Adrenal gland (tissue), 12 donors: ENCODE results near the gene AFMID. TPM values are rescaled to one million over a fixed set of nuclear protein-coding genes. Genes with fewer than 3 reads are reported as not detected.

Experiments
- DNase-seq, 7 donors: peaks; one replicate each; pipeline ENCODE4 v3.0.0-alpha.2; 2019 to 2020
- H3K27ac ChIP-seq, 5 donors: fragments of 200-600 bp; sonication (generic) in 4 of 5; 1 replicate in 3 of 5; 2 replicates in 2 of 5; pipeline versions ENCODE4 v1.5.1 to v1.8.0; 2016 to 2020; ENCODE audit warnings: mild to moderate bottlenecking in 1 of 5
- H3K27me3 ChIP-seq: fragments of 200-600 bp; 2 replicates; pipeline ENCODE4 v1.8.0; 2021
- H3K36me3 ChIP-seq, 2 donors: fragments of 200-600 bp; replicated peaks in 1 of 2; 1 replicate in 1 of 2; 2 replicates in 1 of 2; pipeline versions ENCODE4 v1.5.1 to v1.8.0; 2018 to 2022
- H3K4me1 ChIP-seq, 2 donors: fragments of 200-600 bp; replicated peaks in 1 of 2; 1 replicate in 1 of 2; 2 replicates in 1 of 2; pipeline versions ENCODE4 v1.5.1 to v1.8.0; 2018 to 2021
- H3K4me3 ChIP-seq, 4 donors: fragments of 200-600 bp; sonication (generic) in 3 of 4; one replicate each; pipeline ENCODE4 v1.5.1; 2016 to 2018
- H3K9me3 ChIP-seq, 3 donors: fragments of 200-600 bp; sonication (generic) in 1 of 3; replicated peaks in 1 of 3; 1 replicate in 2 of 3; 2 replicates in 1 of 3; pipeline versions ENCODE4 v1.5.1 to v1.8.0; 2016 to 2021
- POLR2A ChIP-seq, 2 donors: fragments of 450-650 bp; IDR thresholded peaks; one replicate each; pipeline ENCODE4 v1.6.1; 2017; ENCODE audit warnings: antibody characterized with exemption in 2 of 2, mild to moderate bottlenecking in 2 of 2, moderate library complexity in 1 of 2
- WGBS, 4 donors: extraction: QIAGEN DNeasy Blood & Tissue Kit in 2 of 4; methylation state at CpG; one replicate each; pipeline versions ENCODE4 v1.1.5 to v1.1.7; 2013 to 2017; 5-methylcytosine and 5-hydroxymethylcytosine counted together
- intact Hi-C, 2 donors: fragments of 100-400 bp; cut with DNase I; formaldehyde crosslinking; loops; one replicate each; pipeline versions ENCODE4 v1.14.1 to v1.15.0; 2022 to 2023
- polyA plus RNA-seq, 3 donors: library from polyadenylated mRNA; stranded (reverse); fragments of 200-250 nt in 2 of 3; fragments of 350-450 nt in 1 of 3; fragmentation: Illumina TruSeq in 1 of 3; extraction: RNeasy Lipid Tissue Mini Kit (QIAGEN cat#74804) in 1 of 3; gene quantifications; one replicate each; pipeline ENCODE4 v1.2.3, GENCODE V29; 2013 to 2014
- total RNA-seq, 9 donors: library from RNA; depleted of rRNA in 4 of 9; stranded (reverse); fragments of >200 nt in 4 of 9; fragments of 120-200 nt in 1 of 9; fragmentation: NEBNext Ultra II Directional in 1 of 9; extraction: Animal tissue kit (Norgen Biotek cat#: 25700) in 1 of 9; gene quantifications; one replicate each; pipeline versions ENCODE4 v1.1.0 to v1.2.4, GENCODE V29; 2013 to 2023
- TF ChIP-seq, protein P1 (sequence below), 6 experiments: fragments of 450-650 bp in 4 of 6; fragments of 200-600 bp in 2 of 6; sonication (generic) in 1 of 6; IDR thresholded peaks; 1 replicate in 5 of 6; 2 replicates in 1 of 6; pipeline versions ENCODE4 v1.5.1 to v1.8.0; 2016 to 2021; ENCODE audit warnings: antibody characterized with exemption in 6 of 6, mild to moderate bottlenecking in 2 of 6, moderate library complexity in 1 of 6
- donor health status: healthy with polysubstance abuse.
- donor health status: Bipolar disorder and iron deficiency.
- donor health status: DM: yes; HTN: yes; CAD: no.
- donor health status: DM: no; HTN: no; CAD: no.
- donor health status: DM: no; HTN: no; CAD: no.
- donor health status: DM: yes; HTN: yes; CAD: no.

Gene AFMID
- total and polyA plus RNA-seq, 12 donors = 4.5 to 32.9 (median 16.9) TPM

DNA sequence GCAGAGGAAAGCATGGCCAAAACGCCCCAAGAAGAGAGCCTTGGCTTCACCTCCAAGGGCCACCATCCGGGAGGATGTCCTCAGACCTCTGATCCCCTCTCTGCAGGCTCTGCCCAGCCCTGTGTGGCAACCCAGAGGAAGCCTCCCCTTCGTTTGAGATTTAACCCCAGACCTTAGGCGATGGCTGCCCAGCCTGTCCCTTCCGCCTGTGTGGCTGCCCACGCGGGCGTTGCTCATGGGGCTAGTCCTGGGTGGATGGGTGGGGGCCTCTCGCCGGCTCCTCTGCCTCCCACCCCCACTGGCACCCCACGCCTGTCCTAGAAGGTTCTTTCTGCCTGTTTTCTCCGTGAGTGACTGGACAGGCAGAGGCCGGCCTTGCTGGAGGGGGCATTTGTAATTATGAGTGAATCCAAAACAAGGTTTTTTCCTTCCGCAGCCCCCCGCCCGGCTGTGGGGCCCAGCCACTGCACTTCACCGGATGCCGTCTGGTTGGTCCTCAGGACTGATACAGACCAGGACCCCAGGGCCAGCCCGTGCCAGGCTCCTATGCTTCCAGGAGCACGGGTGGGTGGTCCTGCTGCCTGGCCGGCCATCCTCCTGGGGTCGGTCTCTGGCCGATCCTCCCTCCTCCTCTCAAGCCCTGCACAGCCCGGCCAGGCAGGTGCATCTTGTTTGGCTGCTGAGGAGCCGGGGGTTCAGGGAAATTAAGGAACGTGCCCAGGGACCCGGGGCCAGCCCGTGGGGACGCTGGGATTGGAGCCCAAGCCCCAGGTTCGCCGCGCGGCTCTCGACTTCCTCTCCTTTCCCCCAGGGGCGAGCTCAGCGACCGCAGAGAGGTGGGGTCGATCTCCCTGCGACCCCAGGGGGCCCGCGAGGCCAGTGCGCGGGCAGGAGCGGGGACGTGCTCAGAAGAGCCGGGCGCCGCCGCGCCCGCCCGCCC, 44.1 kb downstream of the AFMID start, which contains the start of gene TMEM235:
Gene TMEM235, plus strand, starts transcription at position 636 of the 940 bp plus-strand sequence. CDS start 393 bp downstream, outside the sequence.
- intact Hi-C loops = no loop called here
- no peaks in the 10 kb centered on the region for H3K36me3 ChIP-seq
- WGBS, 4 donors = 21 to 64% (median 35%) methylated on average over 10 to 51 of the region's 52 CpGs
- H3K9me3 ChIP-seq = no peaks in the 10 kb centered on the region
- no peaks in the 10 kb centered on the region for H3K4me1 ChIP-seq
- H3K27me3 ChIP-seq = peaks cover 27% of the 10 kb centered on the region
- no peak within 1 kb of the TSS for H3K27ac ChIP-seq
- no peak for DNase-seq
- TF ChIP-seq POLR2A (IDR thresholded peaks at IDR 0.05) = no peak
- TF ChIP-seq, protein P1, sequence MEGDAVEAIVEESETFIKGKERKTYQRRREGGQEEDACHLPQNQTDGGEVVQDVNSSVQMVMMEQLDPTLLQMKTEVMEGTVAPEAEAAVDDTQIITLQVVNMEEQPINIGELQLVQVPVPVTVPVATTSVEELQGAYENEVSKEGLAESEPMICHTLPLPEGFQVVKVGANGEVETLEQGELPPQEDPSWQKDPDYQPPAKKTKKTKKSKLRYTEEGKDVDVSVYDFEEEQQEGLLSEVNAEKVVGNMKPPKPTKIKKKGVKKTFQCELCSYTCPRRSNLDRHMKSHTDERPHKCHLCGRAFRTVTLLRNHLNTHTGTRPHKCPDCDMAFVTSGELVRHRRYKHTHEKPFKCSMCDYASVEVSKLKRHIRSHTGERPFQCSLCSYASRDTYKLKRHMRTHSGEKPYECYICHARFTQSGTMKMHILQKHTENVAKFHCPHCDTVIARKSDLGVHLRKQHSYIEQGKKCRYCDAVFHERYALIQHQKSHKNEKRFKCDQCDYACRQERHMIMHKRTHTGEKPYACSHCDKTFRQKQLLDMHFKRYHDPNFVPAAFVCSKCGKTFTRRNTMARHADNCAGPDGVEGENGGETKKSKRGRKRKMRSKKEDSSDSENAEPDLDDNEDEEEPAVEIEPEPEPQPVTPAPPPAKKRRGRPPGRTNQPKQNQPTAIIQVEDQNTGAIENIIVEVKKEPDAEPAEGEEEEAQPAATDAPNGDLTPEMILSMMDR (IDR thresholded peaks at IDR 0.05) = no peak
- no peak within 1 kb of the TSS for H3K4me3 ChIP-seq

DNA sequence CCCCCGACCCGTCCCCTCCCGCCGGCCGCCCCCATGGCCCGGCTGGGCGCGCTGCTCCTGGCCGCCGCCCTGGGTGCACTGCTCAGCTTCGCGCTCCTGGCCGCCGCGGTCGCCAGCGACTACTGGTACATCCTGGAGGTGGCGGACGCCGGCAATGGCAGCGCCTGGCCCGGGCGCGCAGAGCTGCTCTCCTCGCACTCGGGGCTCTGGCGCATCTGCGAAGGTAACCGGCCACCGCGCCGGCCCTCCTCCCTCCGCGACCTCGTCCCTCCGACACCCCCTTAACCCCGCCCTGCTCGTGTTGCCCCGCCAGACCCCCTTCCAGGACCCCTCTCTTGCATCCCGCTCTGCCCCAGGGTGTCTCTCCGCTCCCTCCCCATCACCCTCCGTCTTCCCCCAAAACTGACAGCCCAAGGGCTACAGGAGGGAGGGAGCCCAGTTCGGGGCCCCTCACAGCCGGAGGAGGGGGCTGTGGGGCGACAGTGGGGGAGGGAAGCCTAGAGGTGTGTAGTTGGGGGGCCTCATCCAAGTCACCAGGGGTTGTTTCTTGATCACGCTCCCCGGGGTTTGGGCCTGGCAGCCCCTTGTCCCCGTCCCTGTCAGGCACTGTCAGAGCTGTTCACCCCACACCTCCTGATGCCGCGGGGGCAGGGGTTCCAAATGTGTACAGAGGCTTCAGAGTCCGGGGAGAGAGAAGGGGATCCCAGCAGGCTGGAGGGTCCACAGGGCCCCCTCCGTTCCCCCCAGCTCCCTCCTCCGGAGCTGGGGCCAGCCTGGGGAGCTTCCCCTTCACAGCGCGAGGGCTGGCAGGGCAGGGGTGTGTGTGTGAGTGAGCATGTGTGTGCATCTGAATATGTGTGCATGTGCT, 45.1 kb downstream of the AFMID start:
- intact Hi-C loops = no loop called here
- Histone ChIP-seq H3K27me3 (peaks cover 27% of the 10 kb centered on the region), H3K9me3 (no peaks in the 10 kb centered on the region), H3K36me3 (no peaks in the 10 kb centered on the region), H3K27ac (no peak overlapping the region), H3K4me3 (no peak overlapping the region), H3K4me1 (no peaks in the 10 kb centered on the region)
- no peak for DNase-seq
- WGBS, 4 donors = 14 to 61% (median 19%) methylated on average over 3 to 55 of the region's 55 CpGs
- TF ChIP-seq, protein P1 (IDR thresholded peaks at IDR 0.05) = no peak
- TF ChIP-seq POLR2A (IDR thresholded peaks at IDR 0.05) = no peak

DNA sequence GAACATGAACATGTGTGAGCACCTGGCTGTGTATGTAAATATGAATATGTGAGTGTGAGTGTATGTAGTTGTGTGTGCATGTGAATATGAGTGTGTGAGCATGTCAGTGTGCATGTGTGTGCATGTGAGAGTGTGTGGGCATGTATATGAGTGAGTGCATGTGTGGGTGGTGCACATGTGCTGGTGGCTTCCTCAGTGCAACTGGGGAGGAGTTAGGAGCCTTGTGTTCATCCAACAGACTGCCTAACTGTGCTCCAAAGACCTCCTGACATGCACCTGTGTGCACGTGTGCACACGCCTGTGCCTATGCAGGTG, 45.7 kb downstream of the AFMID start:
- H3K4me3 ChIP-seq = no peak overlapping the region
- H3K27me3 ChIP-seq = peaks cover 27% of the 10 kb centered on the region
- H3K27ac ChIP-seq = no peak overlapping the region
- TF ChIP-seq, protein P1 (IDR thresholded peaks at IDR 0.05) = no peak
- TF ChIP-seq POLR2A (IDR thresholded peaks at IDR 0.05) = no peak
- H3K4me1 ChIP-seq = no peaks in the 10 kb centered on the region
- no peaks in the 10 kb centered on the region for H3K36me3 ChIP-seq
- intact Hi-C loops = no loop called here
- H3K9me3 ChIP-seq = no peaks in the 10 kb centered on the region
- no peak for DNase-seq
- 85 to 96% (median 89%) methylated on average over 2 of the region's 2 CpGs for WGBS, 4 donors

DNA sequence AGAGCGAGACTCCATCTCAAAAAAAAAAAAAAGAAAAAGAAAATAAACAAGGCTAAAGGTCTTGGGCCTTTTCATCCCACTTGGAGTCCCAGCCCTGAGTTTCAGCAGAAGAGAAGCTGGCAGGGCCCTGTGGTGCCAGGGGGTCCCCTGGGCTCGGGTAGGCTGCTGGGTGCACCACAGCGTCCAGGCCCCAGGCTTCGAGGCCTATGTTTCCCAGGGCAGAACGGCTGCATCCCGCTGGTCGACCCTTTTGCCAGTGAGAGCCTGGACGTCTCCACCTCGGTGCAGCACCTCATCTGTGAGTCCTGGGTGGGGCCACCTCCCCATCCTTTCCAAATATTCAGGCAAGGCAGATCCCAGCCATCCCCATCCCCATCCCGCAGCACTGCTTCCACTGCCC, 46.5 kb downstream of the AFMID start:
- H3K27me3 ChIP-seq = peaks cover 27% of the 10 kb centered on the region
- WGBS, 4 donors = 79 to 91% (median 87%) methylated on average over 7 to 10 of the region's 10 CpGs
- no peaks in the 10 kb centered on the region for H3K36me3 ChIP-seq
- TF ChIP-seq, protein P1 (IDR thresholded peaks at IDR 0.05) = no peak
- TF ChIP-seq POLR2A (IDR thresholded peaks at IDR 0.05) = no peak
- no peaks in the 10 kb centered on the region for H3K4me1 ChIP-seq
- no peak overlapping the region for H3K27ac ChIP-seq
- no peak for DNase-seq
- no peak overlapping the region for H3K4me3 ChIP-seq
- intact Hi-C loops = no loop called here
- no peaks in the 10 kb centered on the region for H3K9me3 ChIP-seq
